Cortex of kidney (tissue), 1 donor: ENCODE data around the gene COL5A1.
"Not testable (repeated sequence)": the region's sequence is repeated elsewhere in the genome, so short reads cannot be mapped to it uniquely, and the experiment has no call there.

ENCODE experiments used
- DNase-seq: peaks from one replicate; lab custom pipeline; 2025; lab: John Stamatoyannopoulos, UW

COL5A1 gene

DNA sequence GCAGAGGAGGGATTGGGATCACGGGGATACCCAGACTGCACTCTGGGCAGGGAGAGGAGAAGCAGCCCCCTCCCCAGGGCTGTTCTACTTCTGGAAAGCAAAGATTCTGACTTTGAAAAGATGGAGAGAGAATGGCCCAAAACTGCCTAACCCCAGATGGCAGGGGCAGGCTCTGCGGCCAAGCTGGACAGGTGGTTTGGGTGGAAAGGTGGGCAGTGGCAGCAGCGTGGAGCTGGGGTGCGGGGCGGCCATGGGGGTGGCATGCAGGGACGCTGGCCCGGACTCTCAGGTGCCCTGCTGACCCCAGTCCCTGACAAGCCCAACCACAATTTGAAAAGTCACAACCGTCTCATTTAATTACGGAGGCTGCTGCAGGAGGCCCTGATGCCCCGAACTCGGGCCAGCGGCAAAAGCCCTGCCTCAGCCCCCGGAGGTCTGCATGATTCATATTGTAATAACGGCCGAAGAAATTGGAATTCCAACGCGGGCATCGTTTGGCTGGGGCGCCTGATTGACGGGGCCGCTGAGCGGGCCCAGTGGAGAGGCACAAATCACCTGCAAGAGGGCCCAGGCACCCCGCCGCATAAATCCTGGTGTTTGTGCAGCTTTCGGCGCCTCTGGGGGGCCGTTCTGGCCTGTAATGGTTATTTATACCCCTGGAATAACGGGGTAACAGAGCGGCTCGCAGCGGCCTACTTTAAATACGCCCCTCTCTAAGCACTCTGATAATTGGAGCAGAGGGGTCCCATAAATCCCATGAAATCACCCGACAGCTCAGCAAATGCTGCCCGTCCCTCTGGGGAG is 197.2 kb downstream of the COL5A1 start:
- no peak for DNase-seq

DNA sequence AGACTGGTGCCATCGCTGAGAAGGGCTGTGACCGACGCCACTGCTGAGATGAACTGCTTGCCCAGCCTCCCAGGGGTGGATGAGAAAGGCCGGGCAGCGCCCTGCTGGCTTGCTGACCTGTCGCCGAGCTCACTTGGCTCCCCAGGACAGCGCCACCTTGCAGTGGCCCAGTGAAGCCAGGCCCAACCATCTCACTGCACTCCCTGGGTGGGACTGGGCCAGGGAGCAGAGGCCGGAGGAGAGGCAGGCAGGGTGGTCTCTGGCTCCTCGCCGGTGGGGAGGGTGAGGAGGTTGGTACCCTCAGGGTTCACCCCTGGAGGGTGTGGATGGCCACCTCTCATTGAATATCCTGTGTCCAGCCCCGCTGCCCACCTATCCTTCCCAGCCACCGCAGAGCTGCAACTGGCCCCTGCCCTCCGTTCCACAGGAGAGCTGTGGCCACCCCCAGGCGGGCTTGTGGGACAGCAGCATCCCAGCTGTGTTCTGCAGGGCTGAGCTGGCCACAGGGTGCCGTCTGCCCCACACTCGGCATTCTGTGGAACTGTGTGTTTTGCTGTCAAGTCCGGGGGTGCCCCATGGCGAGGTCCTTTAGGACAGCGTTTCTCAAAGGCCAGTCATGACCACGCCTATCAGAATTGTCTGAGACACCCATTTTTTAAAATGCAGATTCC is 198.0 kb downstream of the COL5A1 start:
- DNase-seq = no peak

DNA sequence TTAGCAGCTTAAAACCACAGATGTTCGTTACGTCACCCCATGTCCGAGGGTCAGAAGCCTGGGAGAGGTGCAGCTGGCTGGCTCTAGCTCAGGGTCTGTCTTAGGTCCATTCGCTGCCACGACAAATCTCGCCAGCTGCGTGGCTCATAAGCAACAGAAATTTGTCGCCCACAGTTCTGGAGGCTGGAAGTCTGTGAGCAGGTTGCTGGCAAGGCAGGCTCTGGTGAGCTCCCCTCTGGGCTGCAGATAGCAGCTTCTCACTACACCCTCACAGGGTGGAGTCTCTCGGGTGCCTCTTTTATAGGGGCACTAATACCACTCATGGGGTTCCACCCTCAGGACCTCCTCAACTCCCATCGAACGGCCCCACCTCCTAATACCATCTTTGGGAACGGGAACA is 198.9 kb downstream of the COL5A1 start:
- DNase-seq = no peak

DNA sequence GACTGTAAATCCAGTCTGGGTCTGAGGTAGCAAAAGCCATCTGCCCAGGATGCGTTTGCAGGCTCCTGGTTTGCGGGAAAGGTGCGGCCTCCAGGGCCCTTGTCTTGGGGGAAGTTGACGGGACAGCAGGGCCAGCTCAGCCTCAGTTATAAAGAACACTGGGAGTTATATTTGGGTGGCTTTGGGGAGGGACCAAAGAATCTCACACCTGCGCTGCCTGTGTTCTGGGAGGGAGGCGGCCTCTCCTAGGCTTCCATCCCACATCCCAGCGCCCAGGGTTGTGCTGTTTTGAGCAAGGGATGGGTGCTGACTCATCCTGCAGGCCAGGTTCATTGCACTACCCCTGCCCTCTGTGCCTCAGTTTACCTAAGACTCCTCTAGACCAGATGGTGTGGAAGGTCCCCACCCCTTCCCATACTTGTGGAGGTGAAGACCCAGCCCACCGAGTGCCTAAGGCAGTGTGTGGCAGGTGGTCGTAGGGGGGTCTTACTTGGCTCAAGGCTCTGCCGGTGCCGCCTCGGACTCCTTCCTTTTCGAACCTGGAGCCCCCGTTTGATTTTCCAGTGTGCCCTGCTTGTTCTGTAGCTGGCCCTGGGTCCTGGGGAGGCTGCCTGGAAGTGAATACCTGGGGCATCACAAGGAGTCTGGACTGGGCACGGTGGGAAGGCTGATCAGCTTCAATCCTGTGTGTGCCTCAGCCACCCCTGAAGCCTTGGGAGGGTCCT is 199.7 kb downstream of the COL5A1 start:
- no peak for DNase-seq

DNA sequence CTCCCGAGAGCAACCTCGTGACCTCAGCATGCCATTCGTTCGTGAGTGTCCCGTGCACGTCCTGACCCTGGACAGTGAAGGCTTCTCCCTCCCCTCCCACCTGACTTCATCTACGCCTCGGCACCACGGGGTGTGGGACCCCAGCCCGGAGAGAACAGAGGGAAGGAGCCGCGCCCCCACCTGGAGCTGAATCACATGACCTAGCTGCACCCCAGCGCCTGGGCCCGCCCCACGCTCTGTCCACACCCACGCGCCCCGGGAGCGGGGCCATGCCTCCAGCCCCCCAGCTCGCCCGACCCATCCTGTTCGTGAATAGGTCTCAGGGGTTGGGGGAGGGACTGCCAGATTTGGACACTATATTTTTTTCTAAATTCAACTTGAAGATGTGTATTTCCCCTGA is 200.7 kb downstream of the COL5A1 start:
- no peak for DNase-seq

DNA sequence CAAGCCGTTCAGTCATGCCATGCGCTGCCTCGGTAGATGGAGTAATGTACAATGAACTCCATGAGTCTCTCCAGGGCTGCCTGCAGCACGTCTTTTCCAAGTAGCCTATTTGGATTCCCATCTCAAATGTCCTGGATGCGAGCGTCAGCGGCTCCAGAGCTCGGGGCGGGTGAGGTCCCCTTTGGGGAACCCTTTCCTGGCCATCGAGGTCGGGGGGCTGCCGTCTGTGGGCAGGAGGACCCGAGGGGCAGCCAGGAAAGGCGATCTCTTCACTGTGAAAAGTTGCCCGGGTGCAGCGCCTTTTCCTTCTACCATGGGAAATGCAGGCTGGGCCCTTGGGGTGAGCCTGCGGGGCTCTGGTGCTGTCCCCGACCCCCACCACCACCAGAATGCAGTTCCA is 202.1 kb downstream of the COL5A1 start:
- no peak for DNase-seq

DNA sequence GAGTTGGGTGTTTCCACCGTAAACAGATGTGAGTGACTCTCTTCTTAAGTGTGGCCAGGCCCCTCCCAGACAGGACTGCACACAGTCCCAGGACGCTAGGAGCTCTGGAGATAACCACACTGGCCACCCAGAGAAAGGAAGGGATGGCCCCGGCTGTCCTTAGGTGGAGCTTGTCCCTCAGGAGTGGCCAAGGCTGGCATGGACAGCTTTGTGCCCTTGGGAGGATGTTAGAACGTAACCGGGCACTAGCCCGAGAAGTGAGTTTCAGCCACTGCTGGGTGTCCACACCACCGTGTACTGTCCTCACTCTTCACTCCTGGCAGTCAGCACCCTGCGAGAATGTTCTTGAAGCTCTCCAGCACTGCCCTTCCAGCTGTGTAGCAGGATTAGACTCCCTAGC is 203.2 kb downstream of the COL5A1 start:
- no peak for DNase-seq

DNA sequence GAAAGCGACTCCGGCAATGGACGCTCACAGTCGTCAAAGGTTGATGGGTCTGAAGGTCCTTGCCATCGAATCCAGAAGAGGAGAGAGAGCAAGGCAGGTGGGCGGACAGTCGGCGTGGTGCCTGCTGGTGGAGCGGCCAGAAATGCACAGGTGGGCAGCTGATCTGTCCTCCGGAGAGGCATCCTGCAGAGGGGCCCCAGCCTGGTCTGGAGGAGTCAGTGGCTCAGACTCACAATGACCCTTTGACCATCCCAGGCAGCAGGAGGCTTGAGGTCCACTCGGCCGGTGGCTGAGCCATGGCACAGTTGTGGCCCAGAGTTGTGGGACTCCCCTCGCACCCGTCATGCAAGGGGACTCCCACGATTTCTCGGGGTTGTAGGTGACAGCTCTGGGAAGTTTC is 204.6 kb downstream of the COL5A1 start:
- no peak for DNase-seq

DNA sequence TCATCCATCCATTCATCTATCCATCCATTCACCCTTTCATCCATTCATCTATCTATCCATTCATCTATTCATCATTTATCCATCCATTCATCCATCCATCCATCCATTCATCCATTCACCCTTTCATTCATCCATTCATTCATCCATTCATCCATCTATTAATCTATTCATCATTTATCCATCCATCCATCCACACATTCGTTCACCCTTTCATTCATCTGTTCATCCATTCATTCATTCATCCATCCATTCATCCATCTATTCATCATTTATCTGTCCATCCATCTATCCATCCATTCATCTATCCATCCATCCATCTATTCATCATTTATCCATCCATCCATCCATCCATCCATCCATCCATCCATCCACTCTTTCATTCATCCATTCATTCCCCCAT is 205.1 kb downstream of the COL5A1 start:
- DNase-seq = no peak

DNA sequence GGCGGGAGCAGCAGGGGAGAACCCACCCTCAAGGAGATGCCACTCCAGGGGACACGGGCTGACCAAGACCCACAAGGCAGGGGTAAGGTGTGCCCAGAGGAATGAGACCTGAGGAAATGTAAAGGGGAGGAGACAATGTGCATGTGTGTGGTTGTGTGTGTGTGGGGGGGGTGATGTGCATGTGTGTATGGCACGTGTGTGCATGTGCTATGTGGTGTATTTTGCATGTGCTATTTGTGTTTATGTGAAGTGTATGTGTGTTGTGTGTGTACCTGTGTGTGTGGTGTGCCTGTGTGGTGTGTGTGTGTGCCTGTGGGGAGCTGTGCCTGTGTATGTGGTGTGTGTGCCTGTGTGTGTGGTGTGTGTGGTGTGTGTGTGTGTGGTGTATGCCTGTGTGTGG is 205.5 kb downstream of the COL5A1 start:
- no peak for DNase-seq

DNA sequence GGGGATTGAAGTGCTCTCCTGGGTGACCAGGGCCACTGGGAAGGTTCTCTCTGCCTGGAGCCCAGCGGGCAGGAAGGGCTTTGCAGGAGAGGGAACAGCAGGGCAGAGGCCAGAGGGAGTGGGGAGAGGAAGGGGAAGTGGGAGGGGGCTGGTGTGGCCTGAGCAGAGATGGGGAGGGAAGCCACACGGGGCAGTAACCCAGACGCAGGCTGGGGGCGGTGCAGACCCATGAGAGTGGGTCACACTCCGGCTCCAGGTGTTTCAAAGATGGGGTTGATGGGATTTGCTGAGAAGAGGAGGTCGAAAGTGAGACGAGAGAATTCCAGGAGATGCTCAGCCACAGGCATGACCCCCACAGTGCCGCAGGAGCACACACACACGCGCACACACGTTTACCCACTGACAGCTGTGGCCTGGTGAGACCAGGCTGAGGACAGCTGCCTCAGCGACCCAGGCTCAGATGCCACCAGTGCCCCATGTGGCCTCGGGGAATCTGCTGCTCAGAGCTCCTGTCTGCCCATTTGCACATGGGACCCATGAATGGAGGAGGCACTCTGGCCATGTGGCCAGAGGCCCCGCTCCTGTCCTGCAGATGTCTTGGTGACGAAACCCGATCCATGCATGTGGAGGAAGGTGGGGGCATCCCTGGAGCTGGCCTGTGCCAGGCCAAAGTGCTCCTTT is 206.3 kb downstream of the COL5A1 start:
- no peak for DNase-seq

DNA sequence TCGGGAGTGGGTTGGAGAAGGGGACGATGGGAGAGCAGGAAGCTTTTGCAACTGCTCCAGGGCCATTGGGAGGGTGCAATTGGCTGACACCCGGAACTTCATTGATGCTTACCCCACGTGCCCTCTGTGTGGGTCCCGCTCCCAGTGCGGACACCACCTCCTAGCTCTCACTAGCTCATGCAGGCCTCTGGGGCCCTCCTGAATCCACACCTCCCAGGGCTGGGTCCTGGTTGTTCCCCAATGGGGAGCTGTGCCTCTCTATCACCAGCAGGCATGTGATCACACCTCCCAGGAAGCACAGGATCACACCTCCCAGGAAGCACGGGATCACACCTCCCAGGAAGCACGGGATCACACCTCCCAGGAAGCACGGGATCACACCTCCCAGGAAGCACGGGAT is 206.9 kb downstream of the COL5A1 start:
- DNase-seq = no peak

DNA sequence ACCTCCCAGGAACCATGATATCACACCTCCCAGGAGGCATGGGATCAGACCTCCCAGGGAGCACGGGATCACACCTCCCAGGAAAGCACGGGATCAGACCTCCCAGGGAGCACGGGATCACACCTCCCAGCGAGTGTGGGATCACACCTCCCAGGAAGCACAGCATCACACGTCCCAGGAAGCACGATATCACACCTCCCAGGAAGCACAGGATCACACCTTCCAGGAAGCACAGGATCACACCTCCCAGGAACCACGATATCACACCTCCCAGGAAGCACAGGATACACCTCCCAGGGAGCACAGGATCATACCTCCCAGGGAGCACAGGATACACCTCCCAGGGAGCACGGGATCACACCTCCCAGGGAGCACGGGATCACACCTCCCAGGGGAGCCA is 209.0 kb downstream of the COL5A1 start:
- DNase-seq = no peak

DNA sequence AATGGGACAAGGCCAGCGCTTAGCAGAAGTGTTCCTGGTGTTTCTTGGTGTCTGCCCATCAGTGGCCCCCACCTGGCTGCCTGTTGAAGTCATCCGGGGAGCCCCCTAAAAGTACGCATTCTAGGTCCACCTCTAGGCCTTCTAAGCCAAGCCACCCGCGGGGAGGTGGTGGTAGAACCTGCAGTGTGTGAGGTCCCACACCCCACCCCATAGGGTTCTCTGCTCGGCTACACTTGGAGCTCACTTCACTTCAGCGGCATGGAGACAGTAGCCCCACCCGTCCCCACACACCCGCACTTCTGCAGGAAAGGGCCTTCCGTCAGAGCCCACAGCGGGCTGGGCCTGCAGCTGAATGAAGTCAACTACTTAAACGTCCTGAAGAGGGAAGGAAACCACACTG is 209.4 kb downstream of the COL5A1 start:
- DNase-seq = no peak

DNA sequence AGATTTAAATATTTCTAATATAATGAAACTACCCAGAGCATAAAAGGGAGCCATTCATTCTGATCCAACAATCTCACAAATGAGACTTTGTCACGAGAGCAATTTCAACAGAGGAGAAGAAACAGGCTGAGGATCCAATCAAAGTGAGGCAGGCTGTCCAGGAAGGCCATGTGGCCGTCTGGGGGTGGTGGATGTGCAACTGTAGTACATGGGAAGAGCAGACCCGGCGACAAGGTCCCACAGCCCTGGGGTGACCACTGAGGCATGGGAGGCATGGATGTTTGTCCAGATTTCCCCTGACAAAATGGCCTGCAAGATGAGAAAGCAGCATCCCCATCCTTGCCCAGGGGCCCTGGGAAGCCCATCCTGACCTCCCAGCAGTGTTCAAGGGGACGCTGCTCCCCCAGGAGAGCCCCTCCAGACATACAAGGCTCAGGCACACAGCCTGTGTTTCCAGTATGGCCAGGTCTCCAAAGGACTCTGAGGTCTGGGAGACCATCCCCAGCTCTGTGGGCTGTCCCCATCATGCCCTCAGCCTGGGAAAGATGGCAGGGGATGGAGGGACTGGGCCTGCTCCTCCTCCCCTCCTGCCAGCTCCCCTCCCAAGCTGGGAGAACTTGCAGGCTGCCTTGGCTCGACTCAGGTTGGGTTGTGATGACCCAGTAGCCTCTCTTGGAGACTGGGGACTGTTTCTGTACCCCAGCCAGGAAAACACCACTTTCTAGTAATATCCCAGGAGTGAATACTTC is 211.5 kb downstream of the COL5A1 start:
- DNase-seq = no peak

DNA sequence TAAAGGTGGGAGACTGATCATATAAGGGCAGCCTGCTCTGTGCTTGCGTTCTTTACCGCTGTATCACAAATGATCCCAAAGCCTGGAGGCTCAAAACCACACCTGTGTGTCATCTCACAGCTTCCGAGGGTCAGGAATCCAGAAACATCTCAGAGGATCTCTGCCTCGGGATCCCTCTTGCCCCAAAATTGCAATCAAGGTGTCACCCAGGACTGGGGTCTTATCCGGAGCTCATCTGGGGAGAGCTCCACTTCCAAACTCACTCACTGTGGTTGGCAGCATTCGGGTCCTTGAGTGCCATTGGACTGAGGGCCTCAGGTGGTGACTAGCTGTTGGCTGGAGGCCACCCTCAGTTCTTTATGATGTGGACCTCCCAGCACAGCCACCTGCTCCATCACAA is 212.3 kb downstream of the COL5A1 start:
- DNase-seq = no peak

DNA sequence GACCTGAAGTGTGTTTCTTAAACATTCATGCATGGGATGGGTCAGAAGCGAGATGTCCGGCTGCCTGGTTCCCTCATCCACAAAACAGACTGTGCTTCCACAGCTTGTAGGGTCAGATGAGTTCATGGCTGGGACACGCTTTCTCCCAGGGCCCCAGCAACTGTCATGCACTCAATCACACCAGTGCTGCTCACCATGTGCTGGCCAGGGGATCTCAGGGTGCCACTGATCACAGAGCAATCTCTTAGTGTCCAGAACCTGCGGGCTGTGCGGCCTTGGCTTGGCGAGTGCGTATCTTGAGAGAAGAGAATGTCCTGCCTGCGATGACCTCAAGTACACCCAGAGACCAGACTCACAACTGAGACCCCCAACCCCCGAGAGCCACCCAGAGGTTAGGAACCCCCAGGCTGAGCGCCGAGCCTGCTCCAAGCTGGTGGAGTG is 213.0 kb downstream of the COL5A1 start:
- no peak for DNase-seq

DNA sequence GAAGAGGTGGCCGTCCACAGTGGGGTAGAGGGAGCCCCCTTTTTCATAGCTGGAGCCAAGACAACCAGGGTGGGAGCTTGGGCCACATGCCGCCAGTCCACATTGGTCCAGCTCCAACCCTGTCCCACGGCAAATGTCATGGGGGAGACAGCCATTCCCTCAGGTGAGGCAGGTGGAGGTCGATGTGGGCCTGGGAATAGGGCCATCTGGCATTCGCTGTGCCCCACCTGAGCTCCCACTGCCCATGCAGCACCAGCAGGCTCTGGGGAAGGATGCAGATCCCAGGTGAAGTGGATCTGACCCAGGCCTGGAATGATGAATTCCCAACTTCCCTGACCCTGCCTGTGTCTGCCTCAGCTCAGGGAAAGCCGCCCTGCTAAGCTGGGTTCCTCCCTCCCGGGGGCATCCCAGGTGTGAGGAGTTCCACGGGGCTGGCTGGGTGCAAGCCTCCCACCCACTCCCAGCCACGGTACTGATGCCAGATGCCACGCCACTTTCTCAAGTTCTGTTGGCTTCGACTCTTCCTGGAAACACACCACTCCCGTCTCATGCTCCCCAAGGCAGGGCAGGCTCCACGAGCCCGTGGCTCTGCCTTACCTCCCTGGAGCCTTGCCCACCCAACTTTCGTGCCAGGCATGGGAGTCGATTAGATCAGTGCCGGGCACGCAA is 213.8 kb downstream of the COL5A1 start:
- DNase-seq = no peak

DNA sequence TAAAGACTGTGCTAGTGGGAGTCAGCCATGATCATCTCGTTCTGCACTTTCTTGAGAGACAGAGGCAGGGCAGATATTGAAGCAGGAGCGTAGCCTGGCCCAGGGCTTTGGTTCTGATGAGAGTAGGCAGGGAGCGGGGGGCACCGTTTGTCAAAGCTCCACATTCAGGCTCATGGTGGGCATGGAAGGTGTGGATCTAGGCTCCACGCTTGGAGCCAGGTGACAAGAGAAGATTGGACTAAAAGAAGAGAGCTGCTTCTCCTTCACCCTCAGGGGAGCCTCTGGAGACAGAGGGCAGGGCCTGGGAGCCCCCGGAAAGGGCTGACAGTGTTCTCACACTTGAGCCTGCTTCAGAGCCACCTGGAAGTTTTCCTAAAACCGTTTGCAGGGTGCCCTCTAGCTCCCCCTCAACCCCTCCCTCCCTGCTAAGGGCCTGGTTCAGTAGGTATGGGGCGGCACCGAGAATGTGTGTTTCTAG is 214.3 kb downstream of the COL5A1 start:
- DNase-seq = no peak

DNA sequence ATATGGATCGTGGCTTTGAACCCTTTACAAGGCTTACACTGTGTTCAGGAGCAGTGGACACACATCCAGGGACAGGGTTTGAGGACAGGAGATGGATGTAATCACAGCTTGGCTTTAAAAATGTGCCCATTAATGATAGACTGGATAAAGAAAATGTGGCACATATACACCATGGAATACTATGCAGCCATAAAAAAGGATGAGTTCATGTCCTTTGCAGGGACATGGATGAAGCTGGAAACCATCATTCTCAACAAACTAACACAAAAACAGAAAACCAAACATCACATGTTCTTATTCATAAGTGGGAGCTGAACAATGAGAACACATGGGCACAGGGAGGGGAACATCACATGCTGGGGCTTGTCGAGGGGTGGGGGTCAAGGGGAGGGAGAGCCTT is 215.8 kb downstream of the COL5A1 start:
- not testable (repeated sequence) for DNase-seq
